A549 treated with ZK216348 at 1 μM for 4 hours (cell line): ENCODE results near the gene MRPS2. TPM values are rescaled to one million over a fixed set of nuclear protein-coding genes. Genes with fewer than 3 reads are reported as not detected.

ENCODE experiments used
- total RNA-seq: library from RNA; stranded (reverse); fragments of 200-300 nt; extraction: Qiagen RNA extraction; gene quantifications from 5 replicates; pipeline ENCODE4 v1.2.3, GENCODE V29; 2022; ENCODE audit warnings: low read depth

The MRPS2 gene
- total RNA-seq = 82.9 to 136 TPM (median 127 TPM) in 5 replicates

GRCh38 chr9:135500525-135501260 is at the start of gene MRPS2:
Gene MRPS2 (plus strand): TSS chr9:135500682. CDS start chr9:135500711, 29 bp downstream.

DNA sequence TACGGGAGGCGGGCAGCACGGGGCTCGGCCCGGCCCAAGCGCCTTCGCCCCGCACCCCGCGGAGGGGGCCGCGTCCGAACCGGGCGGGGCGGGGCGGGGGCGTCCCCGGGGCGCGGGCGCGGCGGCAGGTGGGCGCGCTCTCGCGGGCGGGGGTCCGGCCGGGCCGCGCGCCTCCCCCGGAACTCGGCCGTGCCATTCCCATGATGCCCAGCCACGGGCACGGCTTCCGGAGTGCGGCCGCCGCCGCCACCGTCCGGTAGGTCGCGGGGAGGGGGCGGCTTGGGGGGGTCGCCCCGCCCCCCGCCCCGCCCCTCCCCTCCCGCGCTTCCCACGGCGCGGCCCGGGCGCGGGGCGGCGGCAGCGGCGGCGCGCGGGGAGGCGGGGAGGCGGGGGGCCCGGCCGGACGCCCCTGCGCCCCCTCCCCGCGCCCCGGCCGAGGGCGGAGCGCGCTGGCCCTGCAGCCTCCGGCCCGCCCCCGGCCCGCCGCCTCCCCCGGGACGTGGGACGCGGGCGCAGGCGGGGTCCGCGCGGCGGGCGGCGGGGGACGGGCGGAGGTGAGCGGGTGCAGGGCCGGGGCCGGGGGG is 20.9 kb upstream of the MRPS2 start, which contains the start of gene PPP1R26:
Gene PPP1R26, plus strand, starts transcription at position 314 of the 584 bp plus-strand sequence. CDS start 4,729 bp downstream, outside the sequence.

DNA sequence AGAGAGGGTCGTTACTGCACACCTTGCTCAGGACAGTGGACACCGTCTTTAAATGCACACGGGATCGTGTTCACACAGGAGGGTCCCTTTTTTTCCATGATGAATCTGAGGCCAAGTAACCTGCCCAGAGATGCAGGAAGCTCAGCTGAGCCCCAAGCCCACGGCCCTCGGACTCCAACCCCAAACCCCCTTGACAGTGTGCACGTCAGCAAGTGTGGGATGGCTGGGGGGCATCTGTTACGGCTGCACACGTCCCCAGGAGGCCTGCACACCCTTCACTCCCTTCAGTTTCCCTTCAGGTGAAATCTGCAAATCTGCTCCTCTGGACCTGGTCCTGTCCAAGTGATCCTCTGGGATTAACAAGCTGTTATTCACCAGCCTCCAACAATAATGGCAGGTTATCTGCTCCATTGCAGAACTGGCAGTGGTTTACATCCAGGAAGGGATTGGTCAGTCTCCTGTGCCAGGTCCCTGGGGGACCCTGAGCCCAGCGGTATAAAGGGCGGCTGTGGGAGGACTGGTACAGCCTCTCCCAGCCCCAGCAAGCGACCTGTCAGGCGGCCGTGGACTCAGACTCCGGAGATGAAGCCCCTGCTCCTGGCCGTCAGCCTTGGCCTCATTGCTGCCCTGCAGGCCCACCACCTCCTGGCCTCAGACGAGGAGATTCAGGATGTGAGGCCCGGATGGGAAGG is 20.6 kb downstream of the MRPS2 start, which contains the start of gene LCN1:
Gene LCN1, plus strand, starts transcription at position 525 of the 692 bp plus-strand sequence. Its CDS starts 58 bp downstream, at position 583.

GRCh38 chr9:135545646-135546176 is 45.2 kb downstream of the MRPS2 start, which contains the start of gene OBP2A:
Gene OBP2A (plus strand): TSS chr9:135546126. CDS start chr9:135546181, 55 bp downstream.

Other genes starting within 250 kb of the MRPS2 start
- gene PPP1R26, start 20.9 kb upstream of the MRPS2 start, total RNA-seq = 10.5 to 21.5 TPM (median 20.0 TPM) in 5 replicates
- 0.53 TPM in 1 of 5 replicates, not detected in the others for gene LCN1, start 20.8 kb downstream of the MRPS2 start, total RNA-seq
- not detected in 5 replicates for gene OBP2A, start 45.4 kb downstream of the MRPS2 start, total RNA-seq
- 0.20 to 0.41 TPM in 2 of 5 replicates, not detected in the others for gene PAEP, start 61.1 kb downstream of the MRPS2 start, total RNA-seq
- gene GLT6D1, start 138.9 kb downstream of the MRPS2 start, total RNA-seq = not detected in 5 replicates
- not detected in 5 replicates for gene LCN9, start 162.6 kb downstream of the MRPS2 start, total RNA-seq
- not detected in 5 replicates for gene SOHLH1, start 198.8 kb downstream of the MRPS2 start, total RNA-seq
- gene KCNT1, start 201.5 kb downstream of the MRPS2 start, total RNA-seq = not detected in 5 replicates